Measurements from ENCODE around the gene S100A16.

DNA sequence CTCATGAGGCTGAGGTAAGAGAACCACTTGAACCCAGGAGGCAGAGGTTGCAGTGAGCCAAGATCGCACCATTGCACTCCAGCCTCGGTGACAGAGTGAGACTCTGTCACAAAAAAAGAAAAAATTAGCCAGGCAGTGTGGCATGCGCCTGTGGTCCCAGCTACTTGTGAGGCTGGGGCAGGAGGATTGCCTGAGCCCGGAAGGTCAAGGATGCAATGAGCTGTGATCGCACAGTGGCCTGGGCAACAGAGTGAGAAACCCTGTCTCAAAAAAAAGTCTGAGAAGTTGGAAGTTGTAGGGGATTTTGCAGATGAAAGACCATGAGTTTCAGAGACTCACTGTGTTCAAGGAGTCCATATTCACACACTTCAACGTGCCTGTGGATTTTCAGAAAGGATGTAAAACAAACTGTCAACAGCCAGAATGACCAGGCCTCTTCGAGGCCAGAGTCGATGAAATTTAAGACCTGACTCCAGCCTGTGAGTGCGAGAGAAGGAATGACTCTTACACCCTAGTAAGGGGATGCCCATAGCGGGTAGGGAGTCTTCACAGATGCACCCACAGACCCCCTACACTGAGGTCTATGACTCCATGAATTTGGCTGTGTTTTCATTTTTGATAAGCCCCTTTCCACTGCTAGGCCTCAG is 12.2 kb upstream of the S100A16 start:
- TF ChIP-seq POLR2A (IDR thresholded peaks at IDR 0.05; ENCODE audit: low read depth, low read length) (no peak), POLR2AphosphoS5 (IDR thresholded peaks at IDR 0.05; ENCODE audit: low read depth, low read length) (no peak), TAF1 (IDR thresholded peaks at IDR 0.05; ENCODE audit: borderline replicate concordance, low read depth, low read length) (no peak)

Data from GM12892 (cell line).